GM21381 (cell line): ENCODE results near the gene STBD1.
"Not testable (repeated sequence)": the region's sequence is repeated elsewhere in the genome, so short reads cannot be mapped to it uniquely, and the experiment has no call there.

Experiments
- ATAC-seq: cut with Tn5 transposase; IDR thresholded peaks from one replicate; pipeline ENCODE4 v1.9.1; 2021; ENCODE audit warnings: mild to moderate bottlenecking, moderate library complexity; ENCODE audit not compliant: unreplicated experiment

The STBD1 gene

DNA sequence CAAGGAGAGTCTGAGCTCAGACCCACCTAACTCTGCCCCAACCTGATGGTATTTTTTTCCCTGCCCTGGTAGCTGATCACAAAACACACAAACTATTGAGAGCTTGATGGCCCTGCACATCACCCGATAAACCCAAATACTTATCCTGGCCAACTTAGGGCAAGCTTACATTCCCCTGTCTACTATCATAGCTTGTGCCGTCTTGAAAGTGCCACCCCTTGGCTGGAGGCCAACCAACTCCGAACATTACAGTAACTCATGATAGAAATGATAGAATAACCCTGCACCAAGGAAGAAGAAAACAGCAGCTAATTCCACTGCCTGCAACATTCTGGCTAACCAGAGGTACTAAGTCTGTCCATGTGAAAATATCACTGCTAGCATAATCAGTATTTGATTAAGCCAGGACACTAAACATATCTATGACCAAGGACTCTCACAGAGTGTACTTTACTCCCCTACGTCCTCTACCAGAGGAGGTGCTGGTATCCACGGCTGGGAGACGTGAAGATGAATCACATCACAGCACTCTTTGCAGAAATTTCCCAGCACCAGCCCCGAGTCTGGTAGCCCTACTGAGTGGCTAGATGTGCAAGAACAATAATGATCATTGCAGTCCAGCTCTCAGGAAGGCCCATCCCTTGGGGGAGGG is 8.9 kb downstream of the STBD1 start:
- no peak for ATAC-seq

- ATAC-seq, result no peak
These were observed 9.6 kb downstream of the STBD1 start for GRCh38 chr4:76316131-76316530.

- no peak for ATAC-seq
These were observed 15.7 kb downstream of the STBD1 start for GRCh38 chr4:76322236-76322635.

DNA sequence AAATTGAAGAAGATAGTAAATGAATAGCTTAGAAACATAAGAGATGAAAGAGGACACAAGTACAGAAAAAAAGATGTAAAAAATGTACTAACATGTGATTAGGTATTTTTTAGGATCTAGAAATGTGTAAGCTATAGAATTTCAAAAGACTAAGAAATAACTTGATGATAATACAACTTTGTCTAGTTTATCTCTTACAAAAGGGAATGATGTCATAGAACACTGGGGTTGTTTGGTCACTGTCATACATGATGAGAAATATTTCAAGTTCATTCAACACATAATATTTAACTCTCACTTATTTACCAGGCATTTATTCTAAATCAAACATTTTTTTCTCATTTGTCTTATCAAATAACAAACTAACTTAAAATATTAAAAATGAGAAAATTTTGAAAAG is 18.5 kb downstream of the STBD1 start:
- no peak for ATAC-seq

DNA sequence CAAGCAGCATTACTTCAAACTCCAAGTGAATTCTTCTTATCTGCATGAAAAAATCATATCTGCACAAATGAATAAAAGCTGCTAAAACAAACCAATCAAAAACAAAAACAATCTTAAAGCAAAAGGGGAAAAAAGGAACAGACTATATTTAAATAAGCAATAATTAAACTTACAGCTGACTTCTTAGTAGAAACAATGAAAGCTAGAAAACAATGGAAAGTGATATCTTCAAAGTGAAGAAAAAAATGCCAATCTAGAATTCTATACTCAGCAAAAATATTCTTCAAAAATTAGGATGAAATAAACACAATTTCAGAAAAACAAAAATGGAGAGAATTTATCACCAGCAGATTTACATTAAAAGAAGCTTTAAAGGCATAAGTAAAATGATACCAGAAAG is 20.0 kb downstream of the STBD1 start:
- ATAC-seq, result no peak

DNA sequence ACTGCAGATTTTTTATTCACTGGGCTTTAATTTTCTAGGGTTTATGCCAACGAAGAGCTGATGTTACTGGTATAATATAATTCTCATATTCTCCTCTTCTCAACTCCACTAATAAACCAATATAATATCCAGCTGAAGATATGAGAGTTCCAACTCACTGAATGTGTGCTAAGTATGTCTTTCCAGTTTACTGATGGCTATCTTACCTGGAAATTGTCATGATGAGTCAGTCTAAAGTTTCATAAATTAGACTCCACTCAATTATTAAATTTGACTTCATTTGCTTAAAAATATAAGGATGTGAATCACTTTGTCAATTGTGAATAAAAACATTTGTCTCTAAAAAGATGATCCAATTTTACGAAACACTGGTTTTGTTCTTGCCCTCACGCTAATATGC is 28.4 kb downstream of the STBD1 start:
- no peak for ATAC-seq

DNA sequence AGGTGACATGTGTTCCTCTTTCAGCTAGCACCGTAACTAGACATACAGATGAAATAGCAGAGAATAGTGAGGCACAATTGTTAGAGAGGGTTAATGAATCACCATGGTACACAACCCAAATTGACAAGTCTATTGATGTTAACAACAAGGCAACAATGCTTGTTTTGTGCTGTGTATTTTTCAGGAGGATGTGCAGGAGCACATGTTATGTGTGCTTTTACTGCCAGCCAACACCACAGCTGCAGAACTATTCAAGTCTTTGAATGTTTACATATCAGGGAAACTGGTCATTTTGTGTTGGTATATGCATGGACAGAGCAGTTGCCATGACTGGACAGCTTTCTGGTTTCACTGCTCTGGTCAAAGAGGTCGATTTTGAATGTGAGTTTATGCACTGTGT is 32.8 kb downstream of the STBD1 start:
- ATAC-seq, result no peak

DNA sequence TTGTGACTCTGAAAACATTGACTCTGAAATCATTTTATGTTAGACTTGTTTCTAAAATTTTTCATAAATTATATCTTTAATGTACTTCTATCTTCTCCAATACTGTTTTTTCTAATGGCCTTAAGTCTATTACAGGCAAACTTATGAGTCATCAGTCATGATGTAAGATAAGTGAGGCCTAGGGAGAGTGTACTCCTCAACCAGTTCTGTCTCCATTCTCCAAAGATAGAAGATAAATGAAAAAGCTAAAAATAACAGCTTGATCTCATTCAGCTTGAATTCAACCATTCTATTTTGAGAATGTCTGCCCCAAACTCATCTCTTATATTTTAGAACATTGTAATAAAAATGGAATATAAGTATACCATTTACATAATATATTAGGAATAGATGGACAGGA is 34.5 kb downstream of the STBD1 start:
- no peak for ATAC-seq

GRCh38 chr4:76342191-76342590 is 35.7 kb downstream of the STBD1 start:
- no peak for ATAC-seq

GRCh38 chr4:76342803-76343202 is 36.3 kb downstream of the STBD1 start:
- ATAC-seq, result no peak

- ATAC-seq, result no peak
These were observed 48.3 kb downstream of the STBD1 start for GRCh38 chr4:76354517-76355473.

DNA sequence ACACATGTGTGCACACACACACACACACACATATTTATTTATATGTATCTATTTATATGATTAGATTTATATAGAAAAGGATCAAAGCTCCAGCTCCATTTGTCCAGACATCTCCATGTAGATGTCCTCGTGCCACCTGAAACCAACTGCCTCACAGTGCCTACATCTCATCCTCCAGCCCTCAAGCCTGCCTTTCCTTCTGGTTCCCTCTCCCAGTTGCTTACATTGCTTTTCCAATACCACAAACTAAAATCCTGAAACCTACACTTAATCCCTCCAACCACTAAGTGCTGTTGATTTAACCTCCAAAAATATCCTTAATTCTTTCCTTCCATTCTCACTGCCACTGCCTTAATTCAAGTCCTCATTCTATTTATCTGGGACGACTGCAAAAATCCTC is 51.4 kb downstream of the STBD1 start:
- ATAC-seq, result no peak

DNA sequence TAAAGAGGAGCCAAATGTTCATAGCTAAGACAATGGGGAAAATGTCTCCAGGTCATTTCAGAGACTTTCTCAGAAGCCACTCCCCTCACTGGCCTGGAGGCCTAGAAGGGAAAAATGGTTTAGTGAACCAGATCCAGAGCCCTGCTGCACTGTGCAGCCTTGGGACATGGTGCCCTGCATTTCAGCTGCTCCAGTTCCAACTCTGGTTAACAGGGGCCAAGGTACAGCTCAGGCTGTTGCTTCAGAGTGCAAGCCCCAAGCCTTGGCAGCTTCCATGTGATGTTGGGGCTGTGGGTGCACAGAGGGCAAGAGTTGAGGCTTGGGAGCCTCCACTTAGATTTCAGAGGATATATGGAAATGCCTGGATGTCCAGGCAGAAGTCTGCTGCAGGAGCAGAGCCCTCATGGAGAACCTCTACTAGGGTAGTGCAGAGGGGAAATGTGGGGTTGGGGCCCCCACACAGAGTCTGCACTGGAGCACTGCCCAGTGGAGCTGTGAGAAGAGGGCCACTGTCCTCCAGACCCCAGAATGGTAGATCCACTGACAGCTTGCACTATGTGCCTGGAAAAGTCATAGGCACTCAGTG is 53.4 kb downstream of the STBD1 start:
- ATAC-seq, result not testable (repeated sequence)
